ENCODE measurements around the gene POLH.
"Not testable (repeated sequence)": the region's sequence is repeated elsewhere in the genome, so short reads cannot be mapped to it uniquely, and the experiment has no call there.

The POLH gene

GRCh38 chr6:43647613-43648012 lies 71.6 kb downstream of the POLH start:
- CTCF ChIA-PET, result interaction anchor here (0.6 kb wide), 2 partner anchors 259 to 327 kb away, joined by 3 read pairs; no protein-coding TSS in a partner anchor

GRCh38 chr6:43648248-43648647 lies 72.3 kb downstream of the POLH start:
- ChIA-PET CTCF (interaction anchor here (0.6 kb wide), 2 partner anchors 258 to 326 kb away, joined by 3 read pairs; no protein-coding TSS in a partner anchor), POLR2A (ENCODE audit: low non-redundant PET) (interaction anchor here (0.6 kb wide), 1 partner anchor 61 kb away, joined by 3 read pairs; no protein-coding TSS in a partner anchor)
- TF ChIP-seq CTCF (conservative IDR thresholded peaks at IDR 0.05; ENCODE audit: low read depth), result no peak
- no peak overlapping the region for H3K27ac ChIP-seq
- DNase-seq (ENCODE audit: low spot score), result no peak

More at GRCh38 chr6:43647613-43648012, 71.6 kb downstream of the POLH start:
- DNase-seq (ENCODE audit: low spot score), result no peak
- TF ChIP-seq CTCF (conservative IDR thresholded peaks at IDR 0.05; ENCODE audit: low read depth), result no peak
- POLR2A ChIA-PET (ENCODE audit: low non-redundant PET), result no interaction called here
- H3K27ac ChIP-seq, result no peak overlapping the region

GRCh38 chr6:43652822-43653221 lies 76.8 kb downstream of the POLH start:
- H3K27ac ChIP-seq; POLR2A ChIA-PET (ENCODE audit: low non-redundant PET); DNase-seq (ENCODE audit: low spot score); CTCF ChIA-PET: not testable (repeated sequence)

GRCh38 chr6:43657221-43657802 lies 81.3 kb downstream of the POLH start:
- POLR2A ChIA-PET (ENCODE audit: low non-redundant PET), result no interaction called here
- TF ChIP-seq CTCF (conservative IDR thresholded peaks at IDR 0.05; ENCODE audit: low read depth), result no peak
- H3K27ac ChIP-seq, result no peak overlapping the region
- CTCF ChIA-PET, result interaction anchor here (0.6 kb wide), 2 partner anchors 9 to 10 kb away, joined by 3 to 7 read pairs; no protein-coding TSS in a partner anchor
- no peak for DNase-seq (ENCODE audit: low spot score)

- ChIA-PET CTCF (interaction anchor here (0.6 kb wide), 1 partner anchor 9 kb away, joined by 3 read pairs; no protein-coding TSS in a partner anchor), POLR2A (ENCODE audit: low non-redundant PET) (no interaction called here)
- H3K27ac ChIP-seq, result no peak overlapping the region
- no peak for TF ChIP-seq CTCF (conservative IDR thresholded peaks at IDR 0.05; ENCODE audit: low read depth)
- DNase-seq (ENCODE audit: low spot score), result no peak
Observed at GRCh38 chr6:43658161-43658560, 82.2 kb downstream of the POLH start.

GRCh38 chr6:43662948-43663347 lies 87.0 kb downstream of the POLH start:
- POLR2A ChIA-PET (ENCODE audit: low non-redundant PET); DNase-seq (ENCODE audit: low spot score); H3K27ac ChIP-seq; CTCF ChIA-PET: not testable (repeated sequence)
